Hepatocyte (in vitro differentiated cells): ENCODE data around the gene GJA5. TPM values are rescaled to one million over a fixed set of nuclear protein-coding genes. Genes with fewer than 3 reads are reported as not detected.

ENCODE experiments used
- DNase-seq: peaks from one replicate; pipeline ENCODE4 v3.0.0-alpha.2; 2016; ENCODE audit warnings: low spot score
- H2AFZ ChIP-seq: fragments of 200-600 bp; sonication (generic); 2 replicates; pipeline ENCODE4 v1.6.0; 2016; ENCODE audit warnings: antibody characterized with exemption, mild to moderate bottlenecking
- H3K27ac ChIP-seq: fragments of 200-600 bp; sonication (generic); 2 replicates; pipeline ENCODE4 v1.5.1; 2016; ENCODE audit warnings: mild to moderate bottlenecking
- H3K27me3 ChIP-seq: fragments of 200-600 bp; sonication (generic); 2 replicates; pipeline ENCODE4 v1.6.1; 2016
- H3K36me3 ChIP-seq: fragments of 200-600 bp; sonication (generic); replicated peaks from 2 replicates; pipeline ENCODE4 v1.5.1; 2016; ENCODE audit warnings: low read depth; ENCODE audit not compliant: insufficient read depth
- H3K4me1 ChIP-seq: fragments of 200-600 bp; sonication (generic); 2 replicates; pipeline ENCODE4 v1.5.1; 2016; ENCODE audit warnings: mild to moderate bottlenecking, moderate library complexity; ENCODE audit not compliant: insufficient read depth
- H3K4me2 ChIP-seq: fragments of 200-600 bp; sonication (generic); 2 replicates; pipeline ENCODE4 v1.6.0; 2016
- H3K4me3 ChIP-seq: fragments of 200-600 bp; sonication (generic); 2 replicates; pipeline ENCODE4 v1.5.1; 2016; ENCODE audit warnings: mild to moderate bottlenecking
- H3K79me2 ChIP-seq: fragments of 200-600 bp; sonication (generic); 2 replicates; pipeline ENCODE4 v1.6.0; 2017; ENCODE audit warnings: mild to moderate bottlenecking
- H3K9me2 ChIP-seq: fragments of 200-600 bp; sonication (generic); replicated peaks from 2 replicates; pipeline ENCODE4 v1.6.0; 2017; ENCODE audit warnings: mild to moderate bottlenecking; ENCODE audit not compliant: insufficient read depth
- H3K9me3 ChIP-seq: fragments of 200-600 bp; sonication (generic); 2 replicates; pipeline ENCODE4 v1.5.1; 2016; ENCODE audit warnings: low read depth, mild to moderate bottlenecking
- H4K20me1 ChIP-seq: fragments of 200-600 bp; sonication (generic); 2 replicates; pipeline ENCODE4 v1.6.0; 2016; ENCODE audit warnings: mild to moderate bottlenecking; ENCODE audit not compliant: insufficient read depth, poor library complexity, severe bottlenecking
- CTCF ChIP-seq: fragments of 200-600 bp; sonication (generic); IDR thresholded peaks from 2 replicates; pipeline ENCODE4 v1.5.1; 2016; ENCODE audit warnings: antibody characterized with exemption, mild to moderate bottlenecking; ENCODE audit not compliant: poor library complexity
- EZH2 ChIP-seq: fragments of 200-600 bp; sonication (generic); IDR thresholded peaks from 2 replicates; pipeline ENCODE4 v1.6.1; 2016; ENCODE audit warnings: antibody characterized with exemption, mild to moderate bottlenecking, borderline replicate concordance
- EZH2phosphoT487 ChIP-seq: fragments of 200-600 bp; sonication (generic); IDR thresholded peaks from one replicate; pipeline ENCODE4 v1.6.1; 2018; ENCODE audit warnings: antibody characterized with exemption, mild to moderate bottlenecking, low read depth, moderate library complexity; ENCODE audit not compliant: unreplicated experiment, severe bottlenecking
- WGBS: methylation state at CpG from one replicate; pipeline ENCODE4 v1.1.6; 2016; ENCODE audit warnings: low lambda C conversion rate; ENCODE audit errors: missing lambda C conversion rate; 5-methylcytosine and 5-hydroxymethylcytosine counted together
- polyA plus RNA-seq: library from polyadenylated mRNA; unstranded; fragments of >200 nt; fragmentation: Nextera tagmentation; extraction: Ambion mirVana; gene quantifications from 2 replicates; pipeline ENCODE4 v1.2.1, GENCODE V29; 2016
- total RNA-seq: library from RNA; depleted of rRNA; stranded (reverse); fragments of >200 nt; gene quantifications from 2 replicates; pipeline ENCODE4 v1.2.3, GENCODE V29; 2014

Gene GJA5
- total and polyA plus RNA-seq, 2 experiments from 2014 or later: 9.7 to 12.4 TPM

DNA sequence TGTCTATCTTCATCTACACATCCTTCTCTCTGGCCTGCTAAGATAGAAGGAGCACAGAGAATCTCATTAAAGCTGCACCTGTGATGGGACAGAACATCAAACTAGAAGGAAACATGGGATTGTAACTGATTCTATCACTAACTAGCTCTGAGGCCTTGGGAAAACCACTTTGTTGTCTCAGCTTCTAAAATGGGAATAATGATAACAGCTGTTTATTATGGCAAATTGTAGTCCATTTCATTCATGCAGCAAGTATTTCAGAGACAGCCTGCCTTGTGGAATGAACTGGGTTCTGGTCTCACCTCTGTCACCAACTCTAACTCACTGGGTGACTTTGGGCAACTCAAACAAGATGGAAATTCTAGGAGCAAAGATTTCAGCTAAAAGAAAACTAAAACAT, 12.4 kb downstream of the GJA5 start:
- peaks cover 13% of the 10 kb centered on the region for H3K4me1 ChIP-seq
- H3K27me3 ChIP-seq: no peaks in the 10 kb centered on the region
- no peaks in the 10 kb centered on the region for H4K20me1 ChIP-seq
- no peaks in the 10 kb centered on the region for H3K79me2 ChIP-seq
- H3K36me3 ChIP-seq: no peaks in the 10 kb centered on the region
- no peaks in the 10 kb centered on the region for H3K9me3 ChIP-seq
- no peak for TF ChIP-seq CTCF
- no peak for TF ChIP-seq EZH2
- TF ChIP-seq EZH2phosphoT487: no peak
- H3K4me3 ChIP-seq: no peak overlapping the region
- no peak overlapping the region for H2AFZ ChIP-seq
- DNase-seq: no peak
- H3K9me2 ChIP-seq: no peaks in the 10 kb centered on the region
- H3K27ac ChIP-seq: no peak overlapping the region
- no peak overlapping the region for H3K4me2 ChIP-seq

- H4K20me1 ChIP-seq: no peaks in the 10 kb centered on the region
- H3K4me2 ChIP-seq: no peak overlapping the region
- H2AFZ ChIP-seq: no peak overlapping the region
- no peaks in the 10 kb centered on the region for H3K9me3 ChIP-seq
- no peaks in the 10 kb centered on the region for H3K27me3 ChIP-seq
- 92% methylated on average over 4 of the region's 4 CpGs for WGBS
- no peak for TF ChIP-seq EZH2
- TF ChIP-seq CTCF: no peak
- no peak overlapping the region for H3K27ac ChIP-seq
- peaks cover 13% of the 10 kb centered on the region for H3K4me1 ChIP-seq
- H3K4me3 ChIP-seq: no peak overlapping the region
- no peak for DNase-seq
- H3K79me2 ChIP-seq: no peaks in the 10 kb centered on the region
- H3K9me2 ChIP-seq: no peaks in the 10 kb centered on the region
- H3K36me3 ChIP-seq: no peaks in the 10 kb centered on the region
These were observed 15.1 kb downstream of the GJA5 start for GRCh38 chr1:147745271-147745670.

GRCh38 chr1:147741065-147741464, 19.3 kb downstream of the GJA5 start:
- Histone ChIP-seq H4K20me1 (no peaks in the 10 kb centered on the region), H3K79me2 (no peaks in the 10 kb centered on the region), H3K27ac (no peak overlapping the region), H3K4me2 (no peak overlapping the region), H3K4me1 (no peaks in the 10 kb centered on the region), H3K36me3 (no peaks in the 10 kb centered on the region), H3K4me3 (no peak overlapping the region), H3K27me3 (no peaks in the 10 kb centered on the region), H2AFZ (no peak overlapping the region), H3K9me3 (no peaks in the 10 kb centered on the region), H3K9me2 (no peaks in the 10 kb centered on the region)
- 79% methylated on average over 1 of the region's 1 CpG for WGBS
- no peak for DNase-seq
- no peak for TF ChIP-seq CTCF
- TF ChIP-seq EZH2: no peak
- no peak for TF ChIP-seq EZH2phosphoT487

- H3K27me3 ChIP-seq: no peaks in the 10 kb centered on the region
- no peak overlapping the region for H3K4me2 ChIP-seq
- no peak for DNase-seq
- no peaks in the 10 kb centered on the region for H3K9me2 ChIP-seq
- H3K36me3 ChIP-seq: no peaks in the 10 kb centered on the region
- no peak overlapping the region for H3K27ac ChIP-seq
- 92% methylated on average over 3 of the region's 3 CpGs for WGBS
- no peaks in the 10 kb centered on the region for H3K9me3 ChIP-seq
- TF ChIP-seq EZH2 (no peak), EZH2phosphoT487 (no peak), CTCF (no peak)
- H4K20me1 ChIP-seq: no peaks in the 10 kb centered on the region
- H2AFZ ChIP-seq: no peak overlapping the region
- peaks cover 4% of the 10 kb centered on the region for H3K4me1 ChIP-seq
- no peak overlapping the region for H3K4me3 ChIP-seq
- H3K79me2 ChIP-seq: no peaks in the 10 kb centered on the region
These were observed 20.0 kb downstream of the GJA5 start for GRCh38 chr1:147740391-147740790.
